Activated T-cell treated with anti-CD3 and anti-CD28 coated beads for 48 hours (primary cell): ENCODE data around the gene CADPS2.
"Not testable (repeated sequence)": the region's sequence is repeated elsewhere in the genome, so short reads cannot be mapped to it uniquely, and the experiment has no call there.

Source experiments
- DNase-seq: peaks from one replicate; pipeline ENCODE4 v3.0.0-alpha.2; 2020; ENCODE audit warnings: low read depth

Gene CADPS2

GRCh38 chr7:122709930-122710646 lies 176.2 kb downstream of the CADPS2 start:
- no peak for DNase-seq

- DNase-seq: no peak
Observed at GRCh38 chr7:122706836-122707235, 179.4 kb downstream of the CADPS2 start.

DNA sequence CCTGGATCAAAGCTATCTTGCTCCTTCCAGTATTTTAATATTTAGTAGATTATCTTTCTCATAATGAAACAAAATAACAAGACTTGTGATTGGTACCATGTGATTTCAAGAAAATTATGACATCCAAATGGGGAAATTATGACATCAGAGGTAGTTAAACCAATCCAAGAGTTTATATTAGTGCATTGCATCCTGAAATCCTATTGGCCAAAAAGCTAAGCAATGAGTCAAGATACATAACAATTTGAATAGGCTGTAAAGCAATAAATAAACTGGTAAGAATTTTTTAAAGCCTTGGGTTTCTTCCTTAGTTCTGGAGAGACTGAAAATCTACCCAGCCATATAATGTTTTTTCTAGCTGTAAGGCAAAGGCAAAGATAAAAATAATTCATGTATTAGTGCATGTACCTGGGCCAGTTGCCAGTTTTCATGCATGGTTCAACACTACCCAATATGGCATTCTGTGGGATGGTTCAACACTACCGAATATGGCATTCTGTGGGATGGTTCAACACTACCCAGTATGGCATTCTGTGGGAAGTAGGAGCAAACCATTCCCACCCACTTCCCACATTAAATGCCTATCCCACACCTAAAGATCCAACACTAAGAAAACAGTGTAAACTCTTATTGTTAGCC lies 183.3 kb downstream of the CADPS2 start, which contains the start of gene RNF148:
TSS of gene RNF148 (minus strand) at position 51 of the 639 bp plus-strand sequence. CDS start 172 bp downstream, outside the sequence.
- DNase-seq: no peak

- no peak for DNase-seq
Observed at GRCh38 chr7:122699017-122699416, 187.2 kb downstream of the CADPS2 start, which contains the start of gene RNF133. TSS of gene RNF133 (minus strand) at chr7:122699117. CDS start at chr7:122698918, 199 bp downstream.

DNA sequence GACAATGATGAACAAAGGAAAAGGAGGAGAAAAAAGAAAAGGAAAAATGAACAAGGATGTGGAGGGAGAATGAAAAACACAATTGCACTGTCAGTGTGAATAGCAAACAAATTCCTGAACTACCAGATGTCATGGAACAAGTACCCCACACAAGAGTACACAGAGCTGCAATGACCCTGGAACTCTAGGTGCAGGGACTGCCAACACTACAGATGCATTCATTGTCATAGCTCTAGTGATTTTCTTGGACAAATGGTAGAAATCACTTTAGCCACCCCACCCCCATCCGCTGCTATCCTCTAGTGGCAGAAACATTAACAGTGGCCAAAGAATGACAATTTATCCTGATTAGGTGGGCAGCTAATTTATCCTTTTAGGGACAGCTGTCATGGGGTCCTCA lies 190.4 kb downstream of the CADPS2 start:
- no peak for DNase-seq

GRCh38 chr7:122694697-122695096 lies 191.6 kb downstream of the CADPS2 start:
- no peak for DNase-seq

GRCh38 chr7:122692769-122693309 lies 193.4 kb downstream of the CADPS2 start:
- DNase-seq: no peak

- DNase-seq: no peak
Observed at GRCh38 chr7:122691569-122692235, 194.6 kb downstream of the CADPS2 start.

- DNase-seq: no peak
Observed at GRCh38 chr7:122689346-122690109, 196.7 kb downstream of the CADPS2 start.

- DNase-seq: no peak
Observed at GRCh38 chr7:122688400-122688998, 197.8 kb downstream of the CADPS2 start.

GRCh38 chr7:122686360-122686878 lies 199.8 kb downstream of the CADPS2 start:
- DNase-seq: no peak

- DNase-seq: no peak
Observed at GRCh38 chr7:122684504-122684903, 201.8 kb downstream of the CADPS2 start.

- no peak for DNase-seq
Observed at GRCh38 chr7:122682815-122683550, 203.3 kb downstream of the CADPS2 start.

DNA sequence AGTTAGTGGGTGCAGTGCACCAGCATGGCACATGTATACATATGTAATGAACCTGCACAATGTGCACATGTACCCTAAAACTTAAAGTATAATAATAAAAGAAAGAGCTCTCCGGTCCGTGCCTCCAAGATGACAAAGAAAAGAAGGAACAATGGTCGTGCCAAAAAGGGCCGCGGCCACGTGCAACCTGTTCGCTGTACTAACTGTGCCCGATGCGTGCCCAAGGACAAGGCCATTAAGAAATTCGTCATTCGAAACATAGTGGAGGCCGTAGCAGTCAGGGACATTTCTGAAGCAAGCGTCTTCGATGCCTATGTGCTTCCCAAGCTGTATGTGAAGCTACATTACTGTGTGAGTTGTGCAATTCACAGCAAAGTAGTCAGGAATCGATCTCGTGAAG lies 205.1 kb downstream of the CADPS2 start:
- not testable (repeated sequence) for DNase-seq

DNA sequence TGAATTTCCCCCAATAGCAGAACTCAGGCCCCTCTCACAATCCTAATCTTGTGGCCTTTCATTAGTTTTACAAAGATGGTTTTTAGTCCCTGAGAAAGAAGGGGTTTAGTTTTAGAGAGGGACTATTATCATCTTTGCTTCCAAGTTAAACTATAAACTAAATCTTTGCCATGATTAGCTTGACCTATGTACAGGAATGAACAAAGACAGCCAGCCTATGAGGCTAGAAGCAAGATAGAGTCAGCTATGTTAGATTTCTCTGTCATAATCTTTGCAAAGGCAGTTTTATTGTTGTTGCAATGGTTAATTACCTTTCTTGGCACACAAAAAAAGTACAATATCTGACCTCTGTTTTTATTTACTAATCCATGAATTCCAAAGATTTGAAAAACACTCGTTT lies 206.4 kb downstream of the CADPS2 start:
- no peak for DNase-seq

GRCh38 chr7:122679269-122679709 lies 207.0 kb downstream of the CADPS2 start:
- not testable (repeated sequence) for DNase-seq

- DNase-seq: no peak
Observed at GRCh38 chr7:122677149-122677548, 209.1 kb downstream of the CADPS2 start.

DNA sequence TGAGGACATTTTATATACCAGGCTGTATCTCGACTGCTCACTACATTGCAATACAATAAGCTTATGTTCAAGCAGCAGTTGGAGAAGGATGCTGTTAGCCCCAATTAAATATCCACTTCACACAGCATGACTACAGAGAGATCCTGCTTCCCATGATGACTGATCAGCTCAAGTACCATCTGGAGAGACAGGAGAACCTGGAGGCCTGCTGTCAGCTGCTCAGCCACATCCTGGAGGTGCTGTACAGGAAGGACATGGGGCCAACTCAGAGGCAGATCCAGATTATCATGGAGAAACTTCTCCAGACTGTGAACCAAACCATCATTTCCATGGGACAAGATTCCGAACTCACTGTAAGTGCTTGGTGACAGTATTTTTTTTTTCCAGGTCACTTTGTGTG lies 209.8 kb downstream of the CADPS2 start:
- no peak for DNase-seq

DNA sequence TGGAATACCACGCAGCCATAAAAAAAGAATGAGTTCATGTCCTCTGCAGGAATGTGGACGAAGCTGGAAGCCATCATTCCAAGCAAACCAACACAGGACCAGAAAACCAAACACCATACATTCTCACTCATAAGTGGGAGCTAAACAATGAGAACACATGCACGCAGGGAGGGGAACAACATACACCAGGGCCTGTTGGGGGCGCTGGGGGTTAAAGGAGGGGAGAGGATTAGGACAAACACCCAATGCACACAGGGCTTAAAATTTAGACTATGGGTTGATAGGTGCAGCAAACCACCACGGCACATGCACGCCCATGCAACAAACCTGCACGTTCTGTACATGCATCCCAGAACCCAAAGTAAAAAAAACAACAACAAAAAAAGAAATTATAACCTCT lies 210.6 kb downstream of the CADPS2 start:
- no peak for DNase-seq

- DNase-seq: no peak
Observed at GRCh38 chr7:122675011-122675410, 211.2 kb downstream of the CADPS2 start.
